Activated CD8-positive, alpha-beta memory T cell treated with anti-CD3 and anti-CD28 coated beads, Interleukin-2, amount 10 ng/mL, durations not matched to agents 7 days and 5 days (primary cell): ENCODE measurements around the gene CHRNA10. TPM values are rescaled to one million over a fixed set of nuclear protein-coding genes. Genes with fewer than 3 reads are reported as not detected.

Source experiments
- ATAC-seq: fragments of 150-1000 bp; cut with Tn5 transposase; one replicate; pipeline ENCODE4 v1.10.0; 2021; ENCODE audit warnings: moderate library complexity
- CTCF ChIA-PET: fragments of 350-600 bp; sonication (Branson Sonifier 250); formaldehyde crosslinking; loops from one replicate; lab custom pipeline; 2021; ENCODE audit warnings: antibody characterized with exemption; lab: Charles Lee
- DNase-seq: peaks from one replicate; pipeline ENCODE4 v3.0.0-alpha.2; 2020
- H3K27ac Mint-ChIP-seq: one replicate; pipeline ENCODE4 v1.8.0; 2021; ENCODE audit warnings: mild to moderate bottlenecking, mixed read lengths
- H3K27me3 Mint-ChIP-seq: one replicate; pipeline ENCODE4 v1.8.0; 2021; ENCODE audit warnings: mixed read lengths
- H3K36me3 Mint-ChIP-seq: one replicate; pipeline ENCODE4 v1.8.0; 2021; ENCODE audit warnings: mild to moderate bottlenecking, mixed read lengths
- H3K4me1 Mint-ChIP-seq: one replicate; pipeline ENCODE4 v1.8.0; 2021; ENCODE audit warnings: mixed read lengths
- H3K4me3 Mint-ChIP-seq: one replicate; pipeline ENCODE4 v1.8.0; 2021; ENCODE audit warnings: mild to moderate bottlenecking, moderate library complexity, mixed read lengths
- H3K9me3 Mint-ChIP-seq: one replicate; pipeline ENCODE4 v1.8.0; 2022; ENCODE audit warnings: low read depth, mixed read lengths
- total RNA-seq, 2 experiments: library from RNA; stranded (reverse); gene quantifications; one replicate each; pipeline ENCODE4 v1.2.3, GENCODE V29; 2021

The CHRNA10 gene
- total RNA-seq, 2 experiments from 2014 or later: 2.4 to 2.7 TPM

GRCh38 chr11:3639841-3640240 is 31.3 kb downstream of the CHRNA10 start:
- Mint-ChIP-seq H3K27me3 (peaks cover 35% of the 10 kb centered on the region), H3K27ac (no peak overlapping the region), H3K4me3 (no peak overlapping the region), H3K36me3 (no peaks in the 10 kb centered on the region), H3K4me1 (peaks cover 6% of the 10 kb centered on the region), H3K9me3 (no peaks in the 10 kb centered on the region)
- no peak for DNase-seq
- CTCF ChIA-PET: no interaction called here
- ATAC-seq: no peak

GRCh38 chr11:3638513-3638912 is 32.7 kb downstream of the CHRNA10 start:
- Mint-ChIP-seq H3K36me3 (no peaks in the 10 kb centered on the region), H3K9me3 (no peaks in the 10 kb centered on the region), H3K4me3 (no peak overlapping the region), H3K4me1 (peaks cover 6% of the 10 kb centered on the region), H3K27me3 (peaks cover 23% of the 10 kb centered on the region), H3K27ac (no peak overlapping the region)
- CTCF ChIA-PET: no interaction called here
- DNase-seq: no peak
- no peak for ATAC-seq

- Mint-ChIP-seq H3K27me3 (peaks cover 12% of the 10 kb centered on the region), H3K4me1 (peaks cover 3% of the 10 kb centered on the region), H3K4me3 (no peak overlapping the region), H3K36me3 (no peaks in the 10 kb centered on the region), H3K9me3 (no peaks in the 10 kb centered on the region), H3K27ac (no peak overlapping the region)
- DNase-seq: no peak
- CTCF ChIA-PET: no interaction called here
- ATAC-seq: no peak
Observed at GRCh38 chr11:3637201-3637600, 34.0 kb downstream of the CHRNA10 start.

GRCh38 chr11:3635641-3636375 is 35.4 kb downstream of the CHRNA10 start:
- Mint-ChIP-seq H3K4me3 (no peak overlapping the region), H3K27me3 (peaks cover 4% of the 10 kb centered on the region), H3K27ac (no peak overlapping the region), H3K36me3 (no peaks in the 10 kb centered on the region), H3K4me1 (no peaks in the 10 kb centered on the region), H3K9me3 (no peaks in the 10 kb centered on the region)
- ATAC-seq (no peak), DNase-seq (no peak)
- CTCF ChIA-PET: no interaction called here

- no peaks in the 10 kb centered on the region for H3K9me3 Mint-ChIP-seq
- H3K27ac Mint-ChIP-seq: no peak overlapping the region
- H3K4me1 Mint-ChIP-seq: no peaks in the 10 kb centered on the region
- no peak for ATAC-seq
- H3K4me3 Mint-ChIP-seq: no peak overlapping the region
- no peaks in the 10 kb centered on the region for H3K27me3 Mint-ChIP-seq
- DNase-seq: no peak
- CTCF ChIA-PET: no interaction called here
- no peaks in the 10 kb centered on the region for H3K36me3 Mint-ChIP-seq
Observed at GRCh38 chr11:3632070-3632660, 39.0 kb downstream of the CHRNA10 start.

GRCh38 chr11:3631331-3631730 is 39.9 kb downstream of the CHRNA10 start:
- CTCF ChIA-PET: no interaction called here
- Mint-ChIP-seq H3K4me3 (no peak overlapping the region), H3K27ac (no peak overlapping the region), H3K36me3 (no peaks in the 10 kb centered on the region), H3K4me1 (no peaks in the 10 kb centered on the region), H3K9me3 (no peaks in the 10 kb centered on the region), H3K27me3 (no peaks in the 10 kb centered on the region)
- DNase-seq (no peak), ATAC-seq (no peak)

- DNase-seq: no peak
- no peaks in the 10 kb centered on the region for H3K9me3 Mint-ChIP-seq
- H3K4me1 Mint-ChIP-seq: no peaks in the 10 kb centered on the region
- ATAC-seq: no peak
- no peaks in the 10 kb centered on the region for H3K27me3 Mint-ChIP-seq
- H3K27ac Mint-ChIP-seq: no peak overlapping the region
- CTCF ChIA-PET: interaction anchor here (0.8 kb wide), 1 partner anchor 536 kb away, joined by 5 read pairs; no protein-coding TSS in a partner anchor
- H3K4me3 Mint-ChIP-seq: no peak overlapping the region
- H3K36me3 Mint-ChIP-seq: no peaks in the 10 kb centered on the region
Observed at GRCh38 chr11:3627291-3627690, 43.9 kb downstream of the CHRNA10 start.

GRCh38 chr11:3626250-3626960 is 44.8 kb downstream of the CHRNA10 start:
- Mint-ChIP-seq H3K4me3 (no peak overlapping the region), H3K27me3 (no peaks in the 10 kb centered on the region), H3K27ac (no peak overlapping the region), H3K9me3 (no peaks in the 10 kb centered on the region), H3K4me1 (no peaks in the 10 kb centered on the region), H3K36me3 (no peaks in the 10 kb centered on the region)
- ATAC-seq (no peak), DNase-seq (no peak)
- CTCF ChIA-PET: no interaction called here

- H3K4me3 Mint-ChIP-seq: no peak overlapping the region
- H3K27ac Mint-ChIP-seq: no peak overlapping the region
- DNase-seq: no peak
- H3K4me1 Mint-ChIP-seq: no peaks in the 10 kb centered on the region
- CTCF ChIA-PET: no interaction called here
- H3K36me3 Mint-ChIP-seq: no peaks in the 10 kb centered on the region
- ATAC-seq: no peak
- no peaks in the 10 kb centered on the region for H3K9me3 Mint-ChIP-seq
- no peaks in the 10 kb centered on the region for H3K27me3 Mint-ChIP-seq
Observed at GRCh38 chr11:3623767-3624458, 47.3 kb downstream of the CHRNA10 start.

GRCh38 chr11:3623121-3623520 is 48.1 kb downstream of the CHRNA10 start:
- no peaks in the 10 kb centered on the region for H3K9me3 Mint-ChIP-seq
- H3K36me3 Mint-ChIP-seq: no peaks in the 10 kb centered on the region

GRCh38 chr11:3622521-3622920 is 48.7 kb downstream of the CHRNA10 start:
- no peak overlapping the region for H3K27ac Mint-ChIP-seq
- no peaks in the 10 kb centered on the region for H3K9me3 Mint-ChIP-seq
- CTCF ChIA-PET: no interaction called here
- DNase-seq (no peak), ATAC-seq (no peak)
- no peak overlapping the region for H3K4me3 Mint-ChIP-seq
- no peaks in the 10 kb centered on the region for H3K27me3 Mint-ChIP-seq
- no peaks in the 10 kb centered on the region for H3K4me1 Mint-ChIP-seq
- H3K36me3 Mint-ChIP-seq: no peaks in the 10 kb centered on the region

More at GRCh38 chr11:3623121-3623520, 48.1 kb downstream of the CHRNA10 start:
- H3K4me1 Mint-ChIP-seq: no peaks in the 10 kb centered on the region
- no peak for DNase-seq
- no peak overlapping the region for H3K4me3 Mint-ChIP-seq
- no peaks in the 10 kb centered on the region for H3K27me3 Mint-ChIP-seq
- CTCF ChIA-PET: no interaction called here
- ATAC-seq: no peak
- no peak overlapping the region for H3K27ac Mint-ChIP-seq

- no peaks in the 10 kb centered on the region for H3K36me3 Mint-ChIP-seq
- no peaks in the 10 kb centered on the region for H3K27me3 Mint-ChIP-seq
- ATAC-seq: no peak
Observed at GRCh38 chr11:3617990-3618389, 53.2 kb downstream of the CHRNA10 start.

GRCh38 chr11:3616721-3617460 is 54.3 kb downstream of the CHRNA10 start:
- no peak overlapping the region for H3K27ac Mint-ChIP-seq

More at GRCh38 chr11:3617990-3618389, 53.2 kb downstream of the CHRNA10 start:
- H3K27ac Mint-ChIP-seq: no peak overlapping the region
- H3K4me3 Mint-ChIP-seq: no peak overlapping the region
- DNase-seq: no peak
- H3K9me3 Mint-ChIP-seq: no peaks in the 10 kb centered on the region
- CTCF ChIA-PET: interaction anchor here (1.1 kb wide), 1 partner anchor 10 kb away, joined by 4 read pairs; no protein-coding TSS in a partner anchor
- H3K4me1 Mint-ChIP-seq: peaks cover 10% of the 10 kb centered on the region

More at GRCh38 chr11:3616721-3617460, 54.3 kb downstream of the CHRNA10 start:
- Mint-ChIP-seq H3K9me3 (peaks cover 3% of the 10 kb centered on the region), H3K4me3 (no peak overlapping the region), H3K36me3 (no peaks in the 10 kb centered on the region), H3K4me1 (peaks cover 10% of the 10 kb centered on the region), H3K27me3 (no peaks in the 10 kb centered on the region)
- CTCF ChIA-PET: no interaction called here
- DNase-seq (no peak), ATAC-seq (no peak)
